Neutrophil (primary cell): ENCODE data around the gene ADAMTSL1.

Experiments
- H3K27ac ChIP-seq: fragments of 200-600 bp; sonication (generic); 2 replicates; pipeline ENCODE4 v1.5.1; 2016; ENCODE audit warnings: mild to moderate bottlenecking, moderate library complexity
- H3K27me3 ChIP-seq: fragments of 200-600 bp; sonication (generic); 2 replicates; pipeline ENCODE4 v1.6.0; 2016; ENCODE audit warnings: mild to moderate bottlenecking
- H3K36me3 ChIP-seq: fragments of 200-600 bp; sonication (generic); 2 replicates; pipeline ENCODE4 v1.5.1; 2017
- H3K4me1 ChIP-seq, 2 experiments: fragments of 200-600 bp in 1 of 2; sonication (generic) in 1 of 2; 1 replicate in 1 of 2; 2 replicates in 1 of 2; pipeline versions ENCODE4 v1.5.1 to v1.6.1; 2013 to 2016; ENCODE audit warnings: low read depth in 1 of 2, low read length in 1 of 2, mild to moderate bottlenecking in 1 of 2, moderate library complexity in 1 of 2; ENCODE audit not compliant: control insufficient read depth in 1 of 2, insufficient read depth in 1 of 2
- H3K4me3 ChIP-seq, 2 experiments: fragments of 200-600 bp in 1 of 2; sonication (generic) in 1 of 2; 1 replicate in 1 of 2; 2 replicates in 1 of 2; pipeline ENCODE4 v1.5.1; 2013 to 2016; ENCODE audit warnings: low read depth in 1 of 2, low read length in 1 of 2, mild to moderate bottlenecking in 1 of 2, moderate library complexity in 1 of 2
- H3K9me3 ChIP-seq: fragments of 200-600 bp; sonication (generic); 2 replicates; pipeline ENCODE4 v1.5.1; 2016
- CTCF ChIP-seq: fragments of 200-600 bp; sonication (generic); IDR thresholded peaks from 2 replicates; pipeline ENCODE4 v1.5.1; 2016; ENCODE audit warnings: antibody characterized with exemption

Gene ADAMTSL1

GRCh38 chr9:18604767-18605730 is 131.1 kb downstream of the ADAMTSL1 start:
- no peak overlapping the region for H3K27ac ChIP-seq
- H3K4me3 ChIP-seq: no peak overlapping the region
- no peaks in the 10 kb centered on the region for H3K4me1 ChIP-seq
- no peaks in the 10 kb centered on the region for H3K36me3 ChIP-seq
- TF ChIP-seq CTCF: no peak
- H3K27me3 ChIP-seq: no peaks in the 10 kb centered on the region
- H3K9me3 ChIP-seq: no peaks in the 10 kb centered on the region

- Histone ChIP-seq H3K27ac (no peak overlapping the region), H3K36me3 (no peaks in the 10 kb centered on the region), H3K9me3 (no peaks in the 10 kb centered on the region), H3K4me1 (no peaks in the 10 kb centered on the region), H3K27me3 (no peaks in the 10 kb centered on the region), H3K4me3 (no peak overlapping the region)
- no peak for TF ChIP-seq CTCF
These were observed 131.8 kb downstream of the ADAMTSL1 start for GRCh38 chr9:18605766-18606180.

GRCh38 chr9:18606281-18606680 is 132.3 kb downstream of the ADAMTSL1 start:
- H3K9me3 ChIP-seq: no peaks in the 10 kb centered on the region
- H3K27ac ChIP-seq: no peak overlapping the region
- no peaks in the 10 kb centered on the region for H3K27me3 ChIP-seq
- no peak overlapping the region for H3K4me3 ChIP-seq
- H3K36me3 ChIP-seq: no peaks in the 10 kb centered on the region
- TF ChIP-seq CTCF: no peak
- H3K4me1 ChIP-seq: no peaks in the 10 kb centered on the region

- TF ChIP-seq CTCF: no peak
- no peaks in the 10 kb centered on the region for H3K27me3 ChIP-seq
- no peaks in the 10 kb centered on the region for H3K36me3 ChIP-seq
These were observed 132.9 kb downstream of the ADAMTSL1 start for GRCh38 chr9:18606846-18607245.

GRCh38 chr9:18608371-18608770 is 134.4 kb downstream of the ADAMTSL1 start:
- Histone ChIP-seq H3K36me3 (no peaks in the 10 kb centered on the region), H3K27ac (no peak overlapping the region), H3K9me3 (no peaks in the 10 kb centered on the region), H3K4me1 (no peaks in the 10 kb centered on the region), H3K4me3 (no peak overlapping the region), H3K27me3 (no peaks in the 10 kb centered on the region)
- TF ChIP-seq CTCF: no peak

More at GRCh38 chr9:18606846-18607245, 132.9 kb downstream of the ADAMTSL1 start:
- H3K27ac ChIP-seq: no peak overlapping the region
- no peaks in the 10 kb centered on the region for H3K4me1 ChIP-seq
- H3K9me3 ChIP-seq: no peaks in the 10 kb centered on the region
- no peak overlapping the region for H3K4me3 ChIP-seq
